Measurements from ENCODE around the gene LCP2.

- TF ChIP-seq CTCF (IDR thresholded peaks at IDR 0.05), result no peak
- no peak for TF ChIP-seq TCF7L2 (IDR thresholded peaks at IDR 0.05; ENCODE audit: low read depth, low read length)
- no peak for TF ChIP-seq SIN3A (IDR thresholded peaks at IDR 0.05; ENCODE audit: borderline replicate concordance, insufficient read depth, low read depth, low read length)
- TF ChIP-seq POLR2AphosphoS5 (IDR thresholded peaks at IDR 0.05; ENCODE audit: low read depth, low read length), result no peak
- TF ChIP-seq REST (IDR thresholded peaks at IDR 0.05; ENCODE audit: insufficient read depth in 1 of 2, low read depth in 2 of 2, low read length in 1 of 2), result no peak
These were observed 48.2 kb downstream of the LCP2 start for GRCh38 chr5:170249355-170249754.

Data from Panc1 (cell line).